Measurements from ENCODE around the gene NPHP4. TPM values are rescaled to one million over a fixed set of nuclear protein-coding genes. Genes with fewer than 3 reads are reported as not detected.

Gene NPHP4
- total and polyA plus RNA-seq, 9 of the 15 experiments (the other 6 are each of a cell fraction or from before 2014, with no cell fraction given) = 0.52 to 26.2 (median 6.7) TPM

- no peak for TF ChIP-seq RUNX1 (IDR thresholded peaks at IDR 0.05; ENCODE audit: low read depth)
- no peak for TF ChIP-seq ZNF224 (CRISPR knock-in tag; IDR thresholded peaks at IDR 0.05)
- TF ChIP-seq MEF2A (IDR thresholded peaks at IDR 0.05; ENCODE audit: control insufficient read depth, low read depth, low read length) = no peak
- TF ChIP-seq BHLHE40 (IDR thresholded peaks at IDR 0.05; ENCODE audit: low read length) = no peak
These were observed 87.7 kb downstream of the NPHP4 start (continued) for GRCh38 chr1:5904551-5904950.

- Histone ChIP-seq H3K4me2 (ENCODE audit: insufficient read depth, low read length) (no peak overlapping the region), H3K9ac (ENCODE audit: insufficient read depth in 1 of 2, low read depth in 2 of 2, low read length in 2 of 2) (no peak overlapping the region), H3K4me3 (no peak overlapping the region), H3K79me2 (ENCODE audit: control insufficient read depth, insufficient read depth, low read length) (no peaks in the 10 kb centered on the region), H3K27me3 (ENCODE audit: control insufficient read depth in 2 of 2, insufficient read depth in 2 of 2, low read length in 2 of 2) (no peaks in the 10 kb centered on the region), H3K4me1 (replicated peaks in 1 of 2; ENCODE audit: control insufficient read depth in 2 of 2, insufficient read depth in 2 of 2, low read length in 2 of 2) (peaks cover 0 to 7% of the 10 kb centered on the region in 2 experiments; a peak in 1 of 5 replicates), H3K9me3 (replicated peaks; ENCODE audit: control insufficient read depth, insufficient read depth, low read depth, low read length) (no peaks in the 10 kb centered on the region), H3K27ac (ENCODE audit: extremely low read depth, low read depth, low read length) (no peak overlapping the region), H4K20me1 (replicated peaks; ENCODE audit: control insufficient read depth, insufficient read depth, low read length) (no peaks in the 10 kb centered on the region), H2AFZ (ENCODE audit: low read depth, low read length) (no peak overlapping the region), H3K9me1 (ENCODE audit: control insufficient read depth, insufficient read depth, low read length) (no peaks in the 10 kb centered on the region), H3K36me3 (ENCODE audit: control insufficient read depth, insufficient read depth, low read length) (peaks cover 38% of the 10 kb centered on the region; the same call in 1 of the 3 replicates)
- in situ Hi-C loops (cut with MboI) (no loop called here), intact Hi-C loops (cut with micrococcal nuclease) (no loop called here)
- TF ChIP-seq XRCC4 (IDR thresholded peaks at IDR 0.05; ENCODE audit: extremely low read depth, insufficient read depth, insufficient read length) (no peak), ZNF785 (CRISPR knock-in tag; IDR thresholded peaks at IDR 0.05) (no peak), DLX4 (CRISPR knock-in tag; IDR thresholded peaks at IDR 0.05) (no peak), ZNF134 (CRISPR knock-in tag; conservative IDR thresholded peaks at IDR 0.05) (no peak), ZNF780A (CRISPR knock-in tag; IDR thresholded peaks at IDR 0.05) (no peak), ZNF174 (CRISPR knock-in tag; IDR thresholded peaks at IDR 0.05) (no peak), ZNF140 (CRISPR knock-in tag; IDR thresholded peaks at IDR 0.05) (no peak), CLOCK (CRISPR knock-in tag; IDR thresholded peaks at IDR 0.05; ENCODE audit: borderline replicate concordance) (no peak), HNRNPK (IDR thresholded peaks at IDR 0.05; ENCODE audit: low read depth, low read length, poor library complexity, severe bottlenecking) (no peak), WHSC1 (IDR thresholded peaks at IDR 0.05; ENCODE audit: low read length) (no peak), SOX6 (IDR thresholded peaks at IDR 0.05) (no peak), STAT6 (CRISPR knock-in tag; IDR thresholded peaks at IDR 0.05) (no peak), KLF10 (CRISPR knock-in tag; IDR thresholded peaks at IDR 0.05) (no peak)
- FAIRE-seq (no peak), DNase-seq (ENCODE audit: extremely low read depth in 1 of 4, low spot score in 3 of 4) (no peak), ATAC-seq (no peak)
- 95% methylated on average over 8 of the region's 8 CpGs for WGBS (ENCODE audit: insufficient coverage, low coverage, missing lambda C conversion rate)
- CTCF ChIA-PET (ENCODE audit: low intra/inter-chr PET ratio) = no interaction called here
- POLR2A ChIA-PET = interaction anchor here (0.6 to 0.7 kb wide), 2 partner anchors 14 to 451 kb away, joined by 3 read pairs; no protein-coding TSS in a partner anchor
- no TSS peak for BruUV-seq (replicated peaks)
These were observed 88.5 kb downstream of the NPHP4 start for GRCh38 chr1:5903680-5904079.
